Putamen (tissue), 1 donor: Measurements from ENCODE around the gene TMEM245.
"Not testable (repeated sequence)": the region's sequence is repeated elsewhere in the genome, so short reads cannot be mapped to it uniquely, and the experiment has no call there.

Experiments used
- DNase-seq: peaks from one replicate; pipeline ENCODE4 v3.0.0-alpha.2; 2016; ENCODE audit warnings: low spot score

Gene TMEM245

GRCh38 chr9:108991479-108991878, 128.3 kb downstream of the TMEM245 start:
- DNase-seq: no peak

GRCh38 chr9:108983885-108984284, 135.9 kb downstream of the TMEM245 start:
- DNase-seq: no peak

- DNase-seq: no peak
These were observed 138.9 kb downstream of the TMEM245 start for GRCh38 chr9:108980893-108981292.

- no peak for DNase-seq
These were observed 141.5 kb downstream of the TMEM245 start for GRCh38 chr9:108978205-108978604.

GRCh38 chr9:108973895-108974294, 145.9 kb downstream of the TMEM245 start:
- DNase-seq: no peak

GRCh38 chr9:108972626-108973209, 147.0 kb downstream of the TMEM245 start:
- DNase-seq: no peak

- DNase-seq: no peak
These were observed 147.6 kb downstream of the TMEM245 start for GRCh38 chr9:108972186-108972585.

GRCh38 chr9:108971392-108971791, 148.4 kb downstream of the TMEM245 start:
- not testable (repeated sequence) for DNase-seq

GRCh38 chr9:108967916-108968315, 151.8 kb downstream of the TMEM245 start:
- DNase-seq: no peak
